GM19468 (cell line): ENCODE results near the gene NEUROG2.
"Not testable (repeated sequence)": the region's sequence is repeated elsewhere in the genome, so short reads cannot be mapped to it uniquely, and the experiment has no call there.

Experiments used
- ATAC-seq: cut with Tn5 transposase; IDR thresholded peaks from one replicate; pipeline ENCODE4 v1.9.1; 2021; ENCODE audit warnings: mild to moderate bottlenecking, moderate library complexity, moderate number of reproducible peaks; ENCODE audit not compliant: unreplicated experiment; ENCODE audit errors: extremely low read depth

The NEUROG2 gene

GRCh38 chr4:112504807-112505206 lies 11.2 kb downstream of the NEUROG2 start:
- ATAC-seq, result no peak

DNA sequence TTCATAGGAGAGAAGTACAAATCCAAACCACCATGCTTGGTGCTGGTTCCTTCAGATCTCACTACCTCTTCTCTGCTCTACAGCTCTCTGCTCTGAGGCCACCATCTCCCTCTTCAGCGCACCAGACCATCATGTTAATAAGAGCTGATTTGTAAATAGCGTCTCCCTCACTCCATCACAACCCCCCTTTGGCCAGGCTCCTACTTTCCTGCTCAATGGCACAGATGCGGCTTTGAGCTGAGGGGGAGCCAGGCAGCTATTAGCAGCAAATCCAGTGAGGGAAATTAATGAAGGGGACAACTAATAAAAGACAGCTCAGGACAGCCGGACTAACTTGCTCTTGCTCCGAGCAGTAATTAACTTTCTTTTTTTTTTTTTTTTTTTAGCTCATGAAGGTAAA lies 13.1 kb downstream of the NEUROG2 start:
- no peak for ATAC-seq

GRCh38 chr4:112492321-112492720 lies 23.7 kb downstream of the NEUROG2 start:
- ATAC-seq, result no peak

DNA sequence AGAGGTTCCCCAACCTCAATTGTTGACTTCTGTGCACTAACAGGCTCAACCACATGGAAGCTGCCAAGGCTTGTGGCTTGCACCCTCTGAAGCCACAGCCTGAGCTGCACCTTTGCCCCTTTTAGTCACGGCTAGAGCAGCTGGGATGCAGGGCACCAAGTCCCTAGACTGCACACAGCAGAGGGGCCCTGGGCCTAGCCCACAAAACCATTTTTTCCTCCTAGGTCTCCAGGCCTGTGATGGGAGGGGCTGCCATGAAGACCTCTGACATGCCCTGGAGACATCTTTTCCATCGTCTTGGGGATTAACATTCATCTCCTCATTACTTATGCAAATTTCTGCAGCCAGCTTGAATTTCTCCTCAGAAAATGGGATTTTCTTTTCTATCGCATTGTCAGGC lies 25.2 kb downstream of the NEUROG2 start:
- ATAC-seq, result not testable (repeated sequence)

DNA sequence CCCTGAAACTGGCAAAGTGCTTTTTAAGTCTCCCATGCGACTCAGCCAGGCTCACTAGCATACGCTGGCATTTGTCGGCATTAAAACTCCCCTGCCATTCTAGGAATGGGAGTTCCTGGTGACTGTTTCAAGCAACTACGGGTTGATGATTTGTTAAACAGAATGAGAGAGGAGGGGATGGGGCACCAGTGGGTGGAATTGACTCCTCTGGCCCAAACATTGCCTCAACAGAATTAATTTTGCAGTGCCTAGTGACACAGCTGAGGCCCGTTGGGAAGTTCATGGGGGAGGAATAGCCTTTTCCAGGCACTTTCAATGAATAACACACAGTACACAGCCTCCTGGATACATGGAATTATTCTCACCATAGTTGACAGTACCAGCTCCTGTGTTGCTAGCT lies 30.1 kb downstream of the NEUROG2 start:
- no peak for ATAC-seq

- no peak for ATAC-seq
Observed at GRCh38 chr4:112473985-112474384, 42.0 kb downstream of the NEUROG2 start.

GRCh38 chr4:112472318-112472717 lies 43.7 kb downstream of the NEUROG2 start:
- ATAC-seq, result no peak
